CD4-positive, CD25-positive, alpha-beta regulatory T cell (primary cell): ENCODE results near the gene SGO2. TPM values are rescaled to one million over a fixed set of nuclear protein-coding genes. Genes with fewer than 3 reads are reported as not detected.
"Not testable (repeated sequence)": the region's sequence is repeated elsewhere in the genome, so short reads cannot be mapped to it uniquely, and the experiment has no call there.

Experiments
- ATAC-seq, 2 donors: fragments of 150-1000 bp; cut with Tn5 transposase; one replicate each; pipeline ENCODE4 v1.10.0; 2021; ENCODE audit warnings: low read depth in 2 of 2, moderate number of reproducible peaks in 2 of 2, moderate library complexity in 1 of 2
- DNase-seq, 3 donors: peaks; one replicate each; pipeline versions ENCODE4 v3.0.0 to v3.0.0-alpha.2; 2012 to 2022; ENCODE audit warnings: mixed read lengths in 1 of 3
- H3K27ac ChIP-seq: one replicate; pipeline ENCODE4 v1.7.0; 2013; ENCODE audit warnings: mild to moderate bottlenecking, low read length; ENCODE audit not compliant: insufficient read depth, poor library complexity, severe bottlenecking
- H3K27me3 ChIP-seq: one replicate; pipeline ENCODE4 v1.7.0; 2013; ENCODE audit warnings: low read length; ENCODE audit not compliant: control insufficient read depth, insufficient read depth
- H3K36me3 ChIP-seq: one replicate; pipeline ENCODE4 v1.7.0; 2013; ENCODE audit warnings: mild to moderate bottlenecking, low read length, moderate library complexity; ENCODE audit not compliant: control insufficient read depth, insufficient read depth
- H3K4me1 ChIP-seq: 2 replicates; pipeline ENCODE4 v1.7.0; 2013; ENCODE audit warnings: mild to moderate bottlenecking, low read length; ENCODE audit not compliant: insufficient read depth, control insufficient read depth, poor library complexity, severe bottlenecking
- H3K4me3 ChIP-seq: one replicate; pipeline ENCODE4 v1.7.0; 2013; ENCODE audit warnings: low read depth, mild to moderate bottlenecking, low read length, moderate library complexity
- H3K9me3 ChIP-seq, 2 experiments: 1 replicate in 1 of 2; 2 replicates in 1 of 2; pipeline ENCODE4 v1.7.0; 2013; ENCODE audit warnings: low read length in 2 of 2, mild to moderate bottlenecking in 1 of 2, moderate library complexity in 1 of 2; ENCODE audit not compliant: control insufficient read depth in 2 of 2
- H3K27ac Mint-ChIP-seq, 3 donors: one replicate each; pipeline ENCODE4 v1.8.0; 2020 to 2022; ENCODE audit warnings: mild to moderate bottlenecking in 3 of 3, mixed read lengths in 3 of 3, moderate library complexity in 2 of 3
- H3K27me3 Mint-ChIP-seq: one replicate; pipeline ENCODE4 v1.8.0; 2022; ENCODE audit warnings: mild to moderate bottlenecking, mixed read lengths
- H3K36me3 Mint-ChIP-seq: one replicate; pipeline ENCODE4 v1.8.0; 2020; ENCODE audit warnings: mixed read lengths
- H3K4me1 Mint-ChIP-seq, 4 donors: one replicate each; pipeline ENCODE4 v1.8.0; 2020 to 2022; ENCODE audit warnings: mixed read lengths in 4 of 4, mild to moderate bottlenecking in 1 of 4
- H3K4me3 Mint-ChIP-seq, 4 donors: one replicate each; pipeline ENCODE4 v1.8.0; 2020 to 2022; ENCODE audit warnings: mild to moderate bottlenecking in 4 of 4, mixed read lengths in 4 of 4, moderate library complexity in 3 of 4
- H3K9me3 Mint-ChIP-seq, 7 donors: one replicate each; pipeline ENCODE4 v1.8.0; 2020 to 2022; ENCODE audit warnings: mixed read lengths in 7 of 7, mild to moderate bottlenecking in 3 of 7, moderate library complexity in 2 of 7
- polyA plus RNA-seq, 4 donors: library from polyadenylated mRNA; unstranded; fragments of 300-500 nt; fragmentation: Illumina TruSeq; gene quantifications; one replicate each; pipeline ENCODE4 v1.2.3, GENCODE V29; 2021
- total RNA-seq: library from RNA; stranded (reverse); gene quantifications from one replicate; pipeline ENCODE4 v1.2.3, GENCODE V29; 2022

Gene SGO2
- total and polyA plus RNA-seq, 5 donors from 2014 or later = 2.3 to 4.9 (median 3.3) TPM

DNA sequence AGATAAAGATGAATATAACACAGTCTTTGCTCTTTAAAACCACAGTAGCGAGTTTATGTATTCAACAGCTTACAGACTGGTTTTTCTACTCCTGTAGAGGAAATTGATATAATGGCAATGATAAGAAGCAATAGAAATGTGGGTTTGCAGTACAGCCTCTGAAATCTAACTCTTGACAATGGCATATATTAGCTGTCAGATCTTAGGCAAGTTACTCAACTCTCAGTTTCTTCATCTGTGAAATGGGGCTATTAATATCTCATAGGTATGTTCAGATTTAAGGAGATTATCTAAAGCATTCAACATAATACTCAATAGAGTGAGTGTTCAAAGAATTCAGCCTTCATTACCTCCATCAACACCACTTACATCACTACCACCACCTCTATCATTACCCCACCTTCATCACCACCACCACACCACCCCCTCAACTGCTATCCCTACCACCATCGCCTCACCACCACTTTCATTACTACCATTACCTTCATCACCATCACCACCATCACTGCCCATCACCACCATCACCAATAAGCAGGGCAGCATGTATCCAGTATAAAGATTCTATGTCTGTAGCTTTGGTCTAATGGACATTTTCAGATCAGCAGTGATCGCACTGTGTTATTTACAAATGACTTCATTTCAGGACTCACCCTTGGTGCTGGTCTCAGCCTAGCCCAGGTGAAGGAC lies 82.5 kb downstream of the SGO2 start:
- ATAC-seq (no peak), DNase-seq (no peak)
- peaks cover 0 to 10% (median 1%) of the 10 kb centered on the region in 7 donors for H3K9me3 Mint-ChIP-seq
- H3K36me3 Mint-ChIP-seq = no peaks in the 10 kb centered on the region
- H3K4me1 ChIP-seq = no peaks in the 10 kb centered on the region
- no peak overlapping the region for H3K27ac Mint-ChIP-seq
- H3K4me3 ChIP-seq = no peak overlapping the region
- no peak overlapping the region for H3K4me3 Mint-ChIP-seq
- peaks cover 4% of the 10 kb centered on the region for H3K27me3 ChIP-seq
- H3K36me3 ChIP-seq = no peaks in the 10 kb centered on the region
- no peaks in the 10 kb centered on the region for H3K9me3 ChIP-seq
- H3K27me3 Mint-ChIP-seq = peaks cover 48% of the 10 kb centered on the region
- H3K4me1 Mint-ChIP-seq = no peaks in the 10 kb centered on the region
- no peak overlapping the region for H3K27ac ChIP-seq

DNA sequence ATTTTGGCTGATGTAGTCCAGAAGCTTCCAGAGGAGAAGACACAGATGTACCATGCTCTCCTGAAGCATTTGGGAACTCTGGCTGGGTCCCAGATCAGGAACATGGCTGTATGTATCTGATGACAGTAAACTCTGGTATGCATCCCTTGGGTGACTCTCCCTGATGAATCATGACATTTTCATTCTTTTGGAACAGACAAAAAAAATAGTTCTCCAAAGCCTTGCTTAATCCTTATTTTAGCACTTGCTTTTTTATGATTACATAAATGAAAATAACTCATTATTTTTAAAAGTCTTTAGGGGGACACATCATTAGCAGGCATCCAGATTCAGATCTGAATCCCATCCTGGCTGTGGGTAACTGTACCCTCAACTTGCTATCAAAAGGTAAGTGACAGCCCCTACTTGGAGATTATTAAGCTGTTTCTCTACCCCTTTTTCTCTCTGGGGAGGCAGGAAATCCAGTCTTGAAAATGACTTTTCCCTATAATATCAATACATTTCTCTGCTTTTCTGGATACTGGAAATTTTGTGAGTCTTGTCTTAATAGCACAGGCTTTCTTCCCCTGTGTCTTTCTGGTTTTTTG lies 83.1 kb downstream of the SGO2 start:
- Histone ChIP-seq H3K27ac (no peak overlapping the region), H3K9me3 (no peaks in the 10 kb centered on the region), H3K27me3 (peaks cover 7% of the 10 kb centered on the region), H3K4me3 (no peak overlapping the region), H3K4me1 (no peaks in the 10 kb centered on the region), H3K36me3 (no peaks in the 10 kb centered on the region)
- DNase-seq = no peak
- H3K27me3 Mint-ChIP-seq = peaks cover 48% of the 10 kb centered on the region
- no peaks in the 10 kb centered on the region for H3K36me3 Mint-ChIP-seq
- no peaks in the 10 kb centered on the region for H3K4me1 Mint-ChIP-seq
- no peak overlapping the region for H3K4me3 Mint-ChIP-seq
- no peak for ATAC-seq
- peaks cover 0 to 10% (median 1%) of the 10 kb centered on the region in 7 donors for H3K9me3 Mint-ChIP-seq
- no peak overlapping the region for H3K27ac Mint-ChIP-seq

DNA sequence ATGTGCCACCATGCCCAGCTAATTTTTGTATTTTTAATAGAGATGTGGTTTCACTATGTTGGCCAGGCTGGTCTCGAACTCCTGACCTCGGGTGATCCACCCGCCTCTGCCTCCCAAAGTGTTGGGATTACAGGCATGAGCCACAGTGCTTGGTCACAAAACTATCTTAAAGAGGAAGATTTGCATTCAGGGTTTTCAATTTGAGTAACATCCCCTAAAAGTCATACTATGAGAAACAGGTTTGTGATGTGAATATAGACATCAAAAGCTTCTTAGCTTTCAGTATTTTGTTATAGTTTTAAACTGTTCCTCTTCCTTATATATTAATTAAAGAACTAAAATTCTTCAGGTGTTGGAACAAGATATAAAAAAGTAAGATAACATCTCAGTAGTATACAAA lies 84.2 kb downstream of the SGO2 start:
- ATAC-seq, H3K36me3 ChIP-seq, H3K4me3 ChIP-seq, H3K27ac ChIP-seq, DNase-seq, H3K4me1 ChIP-seq, H3K36me3 Mint-ChIP-seq, H3K27me3 ChIP-seq, H3K4me3 Mint-ChIP-seq, H3K4me1 Mint-ChIP-seq, H3K9me3 ChIP-seq, H3K27ac Mint-ChIP-seq: not testable (repeated sequence)
- H3K9me3 Mint-ChIP-seq = peaks cover 0 to 12% (median 1%) of the 10 kb centered on the region in 7 donors
- H3K27me3 Mint-ChIP-seq = peaks cover 49% of the 10 kb centered on the region

DNA sequence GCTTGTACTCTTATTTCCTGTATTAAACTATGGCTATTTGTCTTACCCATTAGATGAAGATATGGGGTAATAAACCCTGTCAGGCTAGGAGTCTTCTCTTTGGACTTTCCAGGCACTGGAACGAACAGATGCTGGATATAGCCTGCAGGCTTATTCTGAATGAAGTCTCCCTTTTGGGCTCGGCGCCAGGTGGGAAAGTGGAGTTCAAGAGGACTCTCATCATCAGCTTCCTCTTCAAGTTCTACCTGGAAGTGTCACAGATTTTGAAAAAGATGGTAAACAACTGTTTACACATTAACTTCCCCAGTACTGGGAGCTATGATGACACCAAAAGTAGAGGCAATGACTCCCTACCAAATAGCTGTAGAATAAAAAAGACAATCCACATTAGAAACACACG lies 87.7 kb downstream of the SGO2 start:
- Mint-ChIP-seq H3K4me1 (no peaks in the 10 kb centered on the region), H3K36me3 (no peaks in the 10 kb centered on the region), H3K4me3 (no peak overlapping the region), H3K9me3 (peaks cover 0 to 3% (median 0%) of the 10 kb centered on the region in 7 donors), H3K27ac (no peak overlapping the region), H3K27me3 (peaks cover 30% of the 10 kb centered on the region)
- peaks cover 10% of the 10 kb centered on the region for H3K27me3 ChIP-seq
- H3K4me3 ChIP-seq = no peak overlapping the region
- H3K36me3 ChIP-seq = no peaks in the 10 kb centered on the region
- no peak for ATAC-seq
- DNase-seq = no peak
- no peaks in the 10 kb centered on the region for H3K4me1 ChIP-seq
- no peaks in the 10 kb centered on the region for H3K9me3 ChIP-seq
- no peak overlapping the region for H3K27ac ChIP-seq

DNA sequence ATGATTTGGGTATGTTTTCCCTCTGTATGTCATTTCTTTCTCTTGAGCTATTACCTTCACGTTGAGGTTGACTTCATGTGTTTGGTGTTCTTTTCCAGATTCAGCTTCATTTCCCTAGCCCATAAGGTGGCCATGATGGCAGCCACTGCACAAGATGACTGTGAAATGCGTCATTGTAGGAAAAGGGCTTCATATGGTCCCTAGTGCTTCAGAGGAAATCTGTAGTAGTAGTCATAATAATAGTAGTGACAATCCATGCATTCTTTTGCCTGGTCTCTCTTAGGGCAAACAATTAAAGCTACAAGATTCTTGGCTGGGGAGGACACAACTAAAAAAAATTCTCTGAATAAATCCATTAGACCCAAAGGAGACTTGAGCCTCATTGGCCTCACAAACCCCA lies 88.2 kb downstream of the SGO2 start:
- H3K4me3 ChIP-seq = no peak overlapping the region
- no peaks in the 10 kb centered on the region for H3K9me3 ChIP-seq
- H3K27me3 Mint-ChIP-seq = peaks cover 26% of the 10 kb centered on the region
- DNase-seq (no peak), ATAC-seq (no peak)
- H3K4me1 Mint-ChIP-seq = no peaks in the 10 kb centered on the region
- H3K27me3 ChIP-seq = peaks cover 10% of the 10 kb centered on the region
- H3K4me3 Mint-ChIP-seq = no peak overlapping the region
- H3K36me3 Mint-ChIP-seq = no peaks in the 10 kb centered on the region
- no peaks in the 10 kb centered on the region for H3K4me1 ChIP-seq
- H3K27ac Mint-ChIP-seq = no peak overlapping the region
- H3K9me3 Mint-ChIP-seq = peaks cover 0 to 2% (median 0%) of the 10 kb centered on the region in 7 donors
- no peak overlapping the region for H3K27ac ChIP-seq
- no peaks in the 10 kb centered on the region for H3K36me3 ChIP-seq

DNA sequence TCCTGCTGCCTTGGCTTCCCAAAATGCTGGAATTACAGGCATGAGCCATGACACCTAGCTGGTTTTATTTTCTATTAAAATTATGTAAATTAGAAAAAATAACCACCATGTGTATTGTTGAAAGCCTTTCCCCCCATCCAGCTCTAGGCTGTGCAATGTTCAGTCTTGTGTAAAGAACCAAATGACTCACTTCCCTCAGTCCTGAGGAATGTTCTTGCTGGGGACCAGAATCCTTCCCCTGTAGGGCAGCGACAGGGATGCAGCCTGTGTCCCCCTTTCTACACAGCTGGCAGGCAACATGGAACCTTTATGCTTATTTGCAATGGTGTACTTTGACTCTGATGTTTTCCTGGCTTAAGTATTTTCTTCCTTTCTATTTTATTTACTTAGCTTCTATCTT lies 89.2 kb downstream of the SGO2 start:
- H3K27me3 ChIP-seq = peaks cover 7% of the 10 kb centered on the region
- Mint-ChIP-seq H3K4me1 (no peaks in the 10 kb centered on the region), H3K36me3 (no peaks in the 10 kb centered on the region), H3K9me3 (peaks cover 0 to 2% (median 0%) of the 10 kb centered on the region in 7 donors), H3K27ac (no peak overlapping the region), H3K27me3 (peaks cover 26% of the 10 kb centered on the region), H3K4me3 (no peak overlapping the region)
- H3K9me3 ChIP-seq = no peaks in the 10 kb centered on the region
- no peaks in the 10 kb centered on the region for H3K36me3 ChIP-seq
- H3K4me3 ChIP-seq = no peak overlapping the region
- no peak overlapping the region for H3K27ac ChIP-seq
- H3K4me1 ChIP-seq = no peaks in the 10 kb centered on the region
- ATAC-seq = no peak
- no peak for DNase-seq

DNA sequence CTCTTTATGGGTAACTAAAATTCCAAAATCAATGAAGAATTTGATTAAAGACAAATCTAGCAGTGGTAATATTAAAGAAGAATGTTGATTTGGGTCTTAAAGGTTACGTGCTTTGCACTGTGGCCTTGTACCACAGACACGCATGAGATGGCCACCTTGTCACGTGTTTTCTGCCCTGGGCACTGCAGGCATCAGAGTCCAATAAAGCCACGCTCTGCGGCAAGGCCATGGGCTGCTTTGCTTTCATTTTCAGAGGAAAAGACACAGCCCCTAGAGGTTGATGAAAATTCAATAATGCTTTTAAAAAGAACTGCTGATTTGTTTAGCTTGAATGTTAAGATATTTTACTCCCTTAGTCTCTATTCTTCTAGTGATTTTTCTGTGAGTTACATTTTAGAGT lies 90.2 kb downstream of the SGO2 start:
- Mint-ChIP-seq H3K36me3 (no peaks in the 10 kb centered on the region), H3K27me3 (peaks cover 26% of the 10 kb centered on the region), H3K4me1 (no peaks in the 10 kb centered on the region), H3K4me3 (no peak overlapping the region), H3K9me3 (peaks cover 0 to 2% (median 0%) of the 10 kb centered on the region in 7 donors), H3K27ac (no peak overlapping the region)
- DNase-seq (no peak), ATAC-seq (no peak)
- no peak overlapping the region for H3K27ac ChIP-seq
- no peaks in the 10 kb centered on the region for H3K36me3 ChIP-seq
- no peaks in the 10 kb centered on the region for H3K4me1 ChIP-seq
- H3K9me3 ChIP-seq = no peaks in the 10 kb centered on the region
- H3K4me3 ChIP-seq = no peak overlapping the region
- H3K27me3 ChIP-seq = peaks cover 7% of the 10 kb centered on the region

DNA sequence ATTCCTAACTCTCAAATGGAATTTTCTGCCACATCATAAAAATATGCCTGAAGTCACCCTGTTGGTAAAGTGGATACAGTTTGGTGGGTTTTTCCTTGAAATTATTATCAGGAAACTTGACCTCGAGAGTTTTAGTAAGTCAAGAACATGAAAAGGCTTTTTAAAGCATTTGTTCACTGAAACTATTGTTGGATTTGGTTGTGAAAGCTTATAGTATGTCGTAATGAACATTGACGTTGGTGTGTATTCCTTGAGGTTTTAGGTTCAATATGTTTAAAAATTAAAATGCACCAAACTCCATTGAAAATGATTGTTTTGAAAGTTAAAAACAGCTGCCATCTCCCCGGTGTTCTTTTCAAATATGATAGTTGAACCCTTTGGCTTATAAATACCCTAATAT lies 90.6 kb downstream of the SGO2 start:
- H3K27me3 ChIP-seq = peaks cover 5% of the 10 kb centered on the region
- H3K9me3 ChIP-seq = no peaks in the 10 kb centered on the region
- Mint-ChIP-seq H3K4me3 (no peak overlapping the region), H3K36me3 (no peaks in the 10 kb centered on the region), H3K9me3 (peaks cover 0 to 2% (median 0%) of the 10 kb centered on the region in 7 donors), H3K4me1 (no peaks in the 10 kb centered on the region), H3K27me3 (peaks cover 26% of the 10 kb centered on the region), H3K27ac (no peak overlapping the region)
- DNase-seq (no peak), ATAC-seq (no peak)
- no peaks in the 10 kb centered on the region for H3K36me3 ChIP-seq
- no peaks in the 10 kb centered on the region for H3K4me1 ChIP-seq
- H3K27ac ChIP-seq = no peak overlapping the region
- no peak overlapping the region for H3K4me3 ChIP-seq
